HepG2 (cell line): ENCODE results near the gene TMEM74B. TPM values are rescaled to one million over a fixed set of nuclear protein-coding genes. Genes with fewer than 3 reads are reported as not detected.

Source experiments
- AGO1 ChIP-seq: fragments of 200-400 bp; formaldehyde crosslinking; IDR thresholded peaks from 2 replicates; pipeline ENCODE4 v1.6.1; 2017; ENCODE audit warnings: mild to moderate bottlenecking, low read depth, low read length, moderate library complexity; ENCODE audit not compliant: poor library complexity, severe bottlenecking
- ARID4A ChIP-seq: sonication (generic); formaldehyde crosslinking; IDR thresholded peaks from 2 replicates; pipeline ENCODE4 v1.5.0; 2020; ENCODE audit warnings: mild to moderate bottlenecking, missing genetic modification reagents, borderline replicate concordance
- ARNT2 ChIP-seq: sonication (generic); formaldehyde crosslinking; IDR thresholded peaks from 2 replicates; pipeline ENCODE4 v1.8.0; 2022; ENCODE audit warnings: mild to moderate bottlenecking, low read depth, missing genetic modification reagents, moderate library complexity
- ARNTL ChIP-seq: sonication (generic); formaldehyde crosslinking; IDR thresholded peaks from 2 replicates; pipeline ENCODE4 v1.4.0; 2020; ENCODE audit warnings: mild to moderate bottlenecking, missing genetic modification reagents
- ATF7-NPFF ChIP-seq: sonication (generic); formaldehyde crosslinking; IDR thresholded peaks from 2 replicates; pipeline ENCODE4 v1.8.1; 2023; ENCODE audit warnings: mild to moderate bottlenecking, low read depth, missing genetic modification reagents, moderate library complexity
- CREB3 ChIP-seq: sonication (generic); formaldehyde crosslinking; IDR thresholded peaks from 2 replicates; pipeline ENCODE4 v1.5.0; 2020; ENCODE audit warnings: missing genetic modification reagents
- HDAC1 ChIP-seq: sonication (generic); formaldehyde crosslinking; IDR thresholded peaks from 2 replicates; pipeline ENCODE4 v1.5.1; 2020; ENCODE audit warnings: mild to moderate bottlenecking, missing genetic modification reagents
- HNRNPK ChIP-seq: fragments of 200-400 bp; formaldehyde crosslinking; IDR thresholded peaks from 2 replicates; pipeline ENCODE4 v1.6.1; 2018; ENCODE audit warnings: low read length, low read depth, moderate library complexity, mild to moderate bottlenecking; ENCODE audit not compliant: poor library complexity, severe bottlenecking
- HOXA9 ChIP-seq: sonication (generic); formaldehyde crosslinking; IDR thresholded peaks from 2 replicates; pipeline ENCODE4 v1.8.1; 2022; ENCODE audit warnings: missing genetic modification reagents, mild to moderate bottlenecking, moderate library complexity, borderline replicate concordance
- NR3C1 ChIP-seq: sonication (generic); formaldehyde crosslinking; IDR thresholded peaks from 2 replicates; pipeline ENCODE4 v1.4.0; 2020; ENCODE audit warnings: missing genetic modification reagents
- PRDM15 ChIP-seq: sonication (generic); formaldehyde crosslinking; IDR thresholded peaks from 2 replicates; pipeline ENCODE4 v1.4.0; 2020; ENCODE audit warnings: missing genetic modification reagents
- RXRA ChIP-seq: sonication (generic); formaldehyde crosslinking; IDR thresholded peaks from 2 replicates; pipeline ENCODE4 v1.5.1; 2020; ENCODE audit warnings: missing genetic modification reagents
- SIN3A ChIP-seq: IDR thresholded peaks from 2 replicates; pipeline ENCODE4 v1.6.1; 2011; ENCODE audit warnings: low read depth, mild to moderate bottlenecking, control low read depth, low read length, borderline replicate concordance
- SP4 ChIP-seq: sonication (generic); formaldehyde crosslinking; IDR thresholded peaks from 2 replicates; pipeline ENCODE4 v1.8.1; 2023; ENCODE audit warnings: mild to moderate bottlenecking, missing genetic modification reagents
- TAF1 ChIP-seq: sonication (generic); formaldehyde crosslinking; IDR thresholded peaks from 2 replicates; pipeline ENCODE4 v1.4.0; 2020; ENCODE audit warnings: missing genetic modification reagents
- ZMYM4 ChIP-seq: sonication (generic); formaldehyde crosslinking; IDR thresholded peaks from 2 replicates; pipeline ENCODE4 v1.8.1; 2023; ENCODE audit warnings: mild to moderate bottlenecking, missing genetic modification reagents
- ZNF484 ChIP-seq: sonication (generic); formaldehyde crosslinking; IDR thresholded peaks from 2 replicates; pipeline ENCODE4 v1.5.1; 2020; ENCODE audit warnings: mild to moderate bottlenecking, low read depth, missing genetic modification reagents, borderline replicate concordance
- ZNF547 ChIP-seq: sonication (generic); formaldehyde crosslinking; IDR thresholded peaks from 2 replicates; pipeline ENCODE4 v1.5.1; 2020; ENCODE audit warnings: mild to moderate bottlenecking, missing genetic modification reagents
- ZNF839 ChIP-seq: sonication (generic); formaldehyde crosslinking; IDR thresholded peaks from 2 replicates; pipeline ENCODE4 v1.4.0; 2020; ENCODE audit warnings: missing genetic modification reagents, mild to moderate bottlenecking, borderline replicate concordance
- polyA plus RNA-seq, 8 experiments: library from polyadenylated mRNA; depleted of rRNA in 3 of 8; stranded (reverse) in 7 of 8; unstranded in 1 of 8; fragments of >200 nt; fragmentation: Illumina TruSeq in 4 of 8; extraction: Trizol in 4 of 8; gene quantifications; 2 replicates each; pipeline versions ENCODE4 v1.2.1 to v1.2.3, GENCODE V29; 2011 to 2016; ENCODE audit warnings: low read depth in 4 of 8, missing spikeins in 1 of 8, mixed read lengths in 1 of 8; ENCODE audit not compliant: insufficient read depth in 1 of 8
- total RNA-seq, 5 experiments: library from RNA; depleted of rRNA; stranded (reverse); fragments of >200 nt; fragmentation: Illumina TruSeq; extraction: Trizol; gene quantifications; 2 replicates each; pipeline ENCODE4 v1.2.3, GENCODE V29; 2016; ENCODE audit warnings: low read depth in 1 of 5

TMEM74B gene
- total and polyA plus RNA-seq, 2 of the 13 experiments (the other 11 are each of a cell fraction or from before 2014, with no cell fraction given), result 4.7 to 18.4 TPM

GRCh38 chr20:1225783-1226654 is 41.2 kb upstream of the TMEM74B start, which contains the start of gene RAD21L1 (continued):
- TF ChIP-seq PRDM15, result 0 out of 2 replicates have a peak, but pooled peaks have one; percentile 14
- TF ChIP-seq ARNTL (CRISPR knock-in tag), result 0 out of 2 replicates have a peak, but pooled peaks have one; percentile 18
- TF ChIP-seq ARID4A (CRISPR knock-in tag), result peak; percentile 44
- 0 out of 2 replicates have a peak, but pooled peaks have one; percentile 23 for TF ChIP-seq ZMYM4 (CRISPR knock-in tag)
- peak; percentile 65 for TF ChIP-seq HNRNPK
- peak; percentile 48 for TF ChIP-seq AGO1
- peak; percentile 64 for TF ChIP-seq ZNF547
- TF ChIP-seq SP4 (CRISPR knock-in tag), result peak; percentile 26
- TF ChIP-seq SIN3A, result peak; percentile 22; the same call in 1 of the 2 replicates
- 0 out of 2 replicates have a peak, but pooled peaks have one; percentile 31 for TF ChIP-seq ZNF484
- TF ChIP-seq RXRA (CRISPR knock-in tag), result 0 out of 2 replicates have a peak, but pooled peaks have one; percentile 10
- no peak for TF ChIP-seq NR3C1
- peak; percentile 14; the same call in 1 of the 2 replicates for TF ChIP-seq CREB3 (CRISPR knock-in tag)
- TF ChIP-seq ZNF839 (CRISPR knock-in tag), result peak; percentile 42; the same call in 1 of the 2 replicates
- TF ChIP-seq ATF7-NPFF (CRISPR knock-in tag), result peak; percentile 65; the same call in 1 of the 2 replicates
- TF ChIP-seq HOXA9, result no peak
- peak; percentile 49 for TF ChIP-seq HDAC1
- 0 out of 2 replicates have a peak, but pooled peaks have one; percentile 16 for TF ChIP-seq TAF1 (CRISPR knock-in tag)
- 0 out of 2 replicates have a peak, but pooled peaks have one; percentile 42 for TF ChIP-seq ARNT2 (CRISPR knock-in tag)
